ENCODE results near the gene SLC44A3. TPM values are rescaled to one million over a fixed set of nuclear protein-coding genes. Genes with fewer than 3 reads are reported as not detected.

Gene SLC44A3
- total and polyA plus RNA-seq, 2 of the 13 experiments (the other 11 are each of a cell fraction or from before 2014, with no cell fraction given), result 6.8 to 14.1 TPM

GRCh38 chr1:94926915-94927404 lies 106.8 kb downstream of the SLC44A3 start, which contains the start of gene CNN3 (continued):
- TF ChIP-seq PATZ1 (CRISPR knock-in tag; IDR thresholded peaks at IDR 0.05), result peak; percentile 88
- TF ChIP-seq POLR2AphosphoS5 (IDR thresholded peaks at IDR 0.05; ENCODE audit: low read depth, low read length), result peak; percentile 82
- peak; percentile 34; the same call in 1 of the 2 replicates for TF ChIP-seq CREB3 (CRISPR knock-in tag; IDR thresholded peaks at IDR 0.05)
- peak; percentile 32; the same call in 1 of the 2 replicates for TF ChIP-seq ZNF580 (CRISPR knock-in tag; IDR thresholded peaks at IDR 0.05; ENCODE audit: borderline replicate concordance, low read depth)
- peak; percentile 42; the same call in 1 of the 2 replicates for TF ChIP-seq ARID5B (CRISPR knock-in tag; IDR thresholded peaks at IDR 0.05)
- peak; percentile 32; the same call in 1 of the 2 replicates for TF ChIP-seq ZNF776 (CRISPR knock-in tag; IDR thresholded peaks at IDR 0.05)
- TF ChIP-seq ZNF558 (CRISPR knock-in tag; IDR thresholded peaks at IDR 0.05; ENCODE audit: borderline replicate concordance), result peak; percentile 78; the same call in 1 of the 2 replicates
- 0 out of 2 replicates have a peak, but pooled peaks have one; percentile 50 for TF ChIP-seq HOXA3 (CRISPR knock-in tag; IDR thresholded peaks at IDR 0.05)
- TF ChIP-seq MAFK (conservative IDR thresholded peaks at IDR 0.05 in 1 of 2, IDR thresholded peaks at IDR 0.05 in 1 of 2; ENCODE audit: low read length in 2 of 2), result no peak
- 0 out of 2 replicates have a peak, but pooled peaks have one; percentile 10 for TF ChIP-seq ZNF788 (CRISPR knock-in tag; IDR thresholded peaks at IDR 0.05; ENCODE audit: borderline replicate concordance)
- peak; percentile 96 for TF ChIP-seq TAF1 (CRISPR knock-in tag; IDR thresholded peaks at IDR 0.05)
- TF ChIP-seq, protein P1, sequence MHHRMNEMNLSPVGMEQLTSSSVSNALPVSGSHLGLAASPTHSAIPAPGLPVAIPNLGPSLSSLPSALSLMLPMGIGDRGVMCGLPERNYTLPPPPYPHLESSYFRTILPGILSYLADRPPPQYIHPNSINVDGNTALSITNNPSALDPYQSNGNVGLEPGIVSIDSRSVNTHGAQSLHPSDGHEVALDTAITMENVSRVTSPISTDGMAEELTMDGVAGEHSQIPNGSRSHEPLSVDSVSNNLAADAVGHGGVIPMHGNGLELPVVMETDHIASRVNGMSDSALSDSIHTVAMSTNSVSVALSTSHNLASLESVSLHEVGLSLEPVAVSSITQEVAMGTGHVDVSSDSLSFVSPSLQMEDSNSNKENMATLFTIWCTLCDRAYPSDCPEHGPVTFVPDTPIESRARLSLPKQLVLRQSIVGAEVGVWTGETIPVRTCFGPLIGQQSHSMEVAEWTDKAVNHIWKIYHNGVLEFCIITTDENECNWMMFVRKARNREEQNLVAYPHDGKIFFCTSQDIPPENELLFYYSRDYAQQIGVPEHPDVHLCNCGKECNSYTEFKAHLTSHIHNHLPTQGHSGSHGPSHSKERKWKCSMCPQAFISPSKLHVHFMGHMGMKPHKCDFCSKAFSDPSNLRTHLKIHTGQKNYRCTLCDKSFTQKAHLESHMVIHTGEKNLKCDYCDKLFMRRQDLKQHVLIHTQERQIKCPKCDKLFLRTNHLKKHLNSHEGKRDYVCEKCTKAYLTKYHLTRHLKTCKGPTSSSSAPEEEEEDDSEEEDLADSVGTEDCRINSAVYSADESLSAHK (CRISPR knock-in tag; IDR thresholded peaks at IDR 0.05; ENCODE audit: borderline replicate concordance), result no peak
- TF ChIP-seq PHF21A (CRISPR knock-in tag; IDR thresholded peaks at IDR 0.05), result no peak
- TF ChIP-seq, protein P2, sequence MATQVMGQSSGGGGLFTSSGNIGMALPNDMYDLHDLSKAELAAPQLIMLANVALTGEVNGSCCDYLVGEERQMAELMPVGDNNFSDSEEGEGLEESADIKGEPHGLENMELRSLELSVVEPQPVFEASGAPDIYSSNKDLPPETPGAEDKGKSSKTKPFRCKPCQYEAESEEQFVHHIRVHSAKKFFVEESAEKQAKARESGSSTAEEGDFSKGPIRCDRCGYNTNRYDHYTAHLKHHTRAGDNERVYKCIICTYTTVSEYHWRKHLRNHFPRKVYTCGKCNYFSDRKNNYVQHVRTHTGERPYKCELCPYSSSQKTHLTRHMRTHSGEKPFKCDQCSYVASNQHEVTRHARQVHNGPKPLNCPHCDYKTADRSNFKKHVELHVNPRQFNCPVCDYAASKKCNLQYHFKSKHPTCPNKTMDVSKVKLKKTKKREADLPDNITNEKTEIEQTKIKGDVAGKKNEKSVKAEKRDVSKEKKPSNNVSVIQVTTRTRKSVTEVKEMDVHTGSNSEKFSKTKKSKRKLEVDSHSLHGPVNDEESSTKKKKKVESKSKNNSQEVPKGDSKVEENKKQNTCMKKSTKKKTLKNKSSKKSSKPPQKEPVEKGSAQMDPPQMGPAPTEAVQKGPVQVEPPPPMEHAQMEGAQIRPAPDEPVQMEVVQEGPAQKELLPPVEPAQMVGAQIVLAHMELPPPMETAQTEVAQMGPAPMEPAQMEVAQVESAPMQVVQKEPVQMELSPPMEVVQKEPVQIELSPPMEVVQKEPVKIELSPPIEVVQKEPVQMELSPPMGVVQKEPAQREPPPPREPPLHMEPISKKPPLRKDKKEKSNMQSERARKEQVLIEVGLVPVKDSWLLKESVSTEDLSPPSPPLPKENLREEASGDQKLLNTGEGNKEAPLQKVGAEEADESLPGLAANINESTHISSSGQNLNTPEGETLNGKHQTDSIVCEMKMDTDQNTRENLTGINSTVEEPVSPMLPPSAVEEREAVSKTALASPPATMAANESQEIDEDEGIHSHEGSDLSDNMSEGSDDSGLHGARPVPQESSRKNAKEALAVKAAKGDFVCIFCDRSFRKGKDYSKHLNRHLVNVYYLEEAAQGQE (IDR thresholded peaks at IDR 0.05; ENCODE audit: borderline replicate concordance in 1 of 2, low read depth in 1 of 2, low read length in 2 of 2), result peak in 1 of 2 experiments; percentile 46; a peak in 2 of 4 replicates

Measured in HepG2 (cell line).